ENCODE results near the gene BAD. TPM values are rescaled to one million over a fixed set of nuclear protein-coding genes. Genes with fewer than 3 reads are reported as not detected.

Gene BAD
- total and polyA plus RNA-seq, 2 of the 13 experiments (the other 11 are each of a cell fraction or from before 2014, with no cell fraction given): 17.9 to 28.5 TPM

- TF ChIP-seq DBP (CRISPR knock-in tag; IDR thresholded peaks at IDR 0.05; ENCODE audit: not compliant biosample characterization) (no peak), MXI1 (IDR thresholded peaks at IDR 0.05; ENCODE audit: borderline replicate concordance, low read depth, low read length) (no peak), ZNF17 (CRISPR knock-in tag; IDR thresholded peaks at IDR 0.05) (no peak), MTA1 (CRISPR knock-in tag; IDR thresholded peaks at IDR 0.05; ENCODE audit: borderline replicate concordance) (no peak), E2F2 (CRISPR knock-in tag; IDR thresholded peaks at IDR 0.05; ENCODE audit: borderline replicate concordance) (peak; percentile 84; the same call in 1 of the 2 replicates), CSRNP2 (CRISPR knock-in tag; conservative IDR thresholded peaks at IDR 0.05; ENCODE audit: low read depth) (no peak), ZSCAN22 (CRISPR knock-in tag; IDR thresholded peaks at IDR 0.05) (no peak), ZNF674 (CRISPR knock-in tag; IDR thresholded peaks at IDR 0.05; ENCODE audit: low read depth) (0 out of 2 replicates have a peak, but pooled peaks have one; percentile 9), DRAP1 (CRISPR knock-in tag; IDR thresholded peaks at IDR 0.05) (no peak), RARA (CRISPR knock-in tag; IDR thresholded peaks at IDR 0.05) (no peak), ZNF317 (CRISPR knock-in tag; IDR thresholded peaks at IDR 0.05) (no peak), HMG20B (CRISPR knock-in tag; conservative IDR thresholded peaks at IDR 0.05) (no peak), PRMT3 (CRISPR knock-in tag; IDR thresholded peaks at IDR 0.05; ENCODE audit: borderline replicate concordance, low read depth) (0 out of 2 replicates have a peak, but pooled peaks have one; percentile 64), ATF7-NPFF (CRISPR knock-in tag; IDR thresholded peaks at IDR 0.05; ENCODE audit: low read depth) (peak; percentile 50; the same call in 1 of the 2 replicates), FOSL2 (CRISPR knock-in tag; IDR thresholded peaks at IDR 0.05) (0 out of 2 replicates have a peak, but pooled peaks have one; percentile 2), BRD4 (CRISPR knock-in tag; IDR thresholded peaks at IDR 0.05) (0 out of 2 replicates have a peak, but pooled peaks have one; percentile 42)
- TF ChIP-seq, protein P1, sequence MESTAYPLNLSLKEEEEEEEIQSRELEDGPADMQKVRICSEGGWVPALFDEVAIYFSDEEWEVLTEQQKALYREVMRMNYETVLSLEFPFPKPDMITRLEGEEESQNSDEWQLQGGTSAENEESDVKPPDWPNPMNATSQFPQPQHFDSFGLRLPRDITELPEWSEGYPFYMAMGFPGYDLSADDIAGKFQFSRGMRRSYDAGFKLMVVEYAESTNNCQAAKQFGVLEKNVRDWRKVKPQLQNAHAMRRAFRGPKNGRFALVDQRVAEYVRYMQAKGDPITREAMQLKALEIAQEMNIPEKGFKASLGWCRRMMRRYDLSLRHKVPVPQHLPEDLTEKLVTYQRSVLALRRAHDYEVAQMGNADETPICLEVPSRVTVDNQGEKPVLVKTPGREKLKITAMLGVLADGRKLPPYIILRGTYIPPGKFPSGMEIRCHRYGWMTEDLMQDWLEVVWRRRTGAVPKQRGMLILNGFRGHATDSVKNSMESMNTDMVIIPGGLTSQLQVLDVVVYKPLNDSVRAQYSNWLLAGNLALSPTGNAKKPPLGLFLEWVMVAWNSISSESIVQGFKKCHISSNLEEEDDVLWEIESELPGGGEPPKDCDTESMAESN (CRISPR knock-in tag; conservative IDR thresholded peaks at IDR 0.05): 0 out of 2 replicates have a peak, but pooled peaks have one; percentile 10
- TF ChIP-seq, protein P2, sequence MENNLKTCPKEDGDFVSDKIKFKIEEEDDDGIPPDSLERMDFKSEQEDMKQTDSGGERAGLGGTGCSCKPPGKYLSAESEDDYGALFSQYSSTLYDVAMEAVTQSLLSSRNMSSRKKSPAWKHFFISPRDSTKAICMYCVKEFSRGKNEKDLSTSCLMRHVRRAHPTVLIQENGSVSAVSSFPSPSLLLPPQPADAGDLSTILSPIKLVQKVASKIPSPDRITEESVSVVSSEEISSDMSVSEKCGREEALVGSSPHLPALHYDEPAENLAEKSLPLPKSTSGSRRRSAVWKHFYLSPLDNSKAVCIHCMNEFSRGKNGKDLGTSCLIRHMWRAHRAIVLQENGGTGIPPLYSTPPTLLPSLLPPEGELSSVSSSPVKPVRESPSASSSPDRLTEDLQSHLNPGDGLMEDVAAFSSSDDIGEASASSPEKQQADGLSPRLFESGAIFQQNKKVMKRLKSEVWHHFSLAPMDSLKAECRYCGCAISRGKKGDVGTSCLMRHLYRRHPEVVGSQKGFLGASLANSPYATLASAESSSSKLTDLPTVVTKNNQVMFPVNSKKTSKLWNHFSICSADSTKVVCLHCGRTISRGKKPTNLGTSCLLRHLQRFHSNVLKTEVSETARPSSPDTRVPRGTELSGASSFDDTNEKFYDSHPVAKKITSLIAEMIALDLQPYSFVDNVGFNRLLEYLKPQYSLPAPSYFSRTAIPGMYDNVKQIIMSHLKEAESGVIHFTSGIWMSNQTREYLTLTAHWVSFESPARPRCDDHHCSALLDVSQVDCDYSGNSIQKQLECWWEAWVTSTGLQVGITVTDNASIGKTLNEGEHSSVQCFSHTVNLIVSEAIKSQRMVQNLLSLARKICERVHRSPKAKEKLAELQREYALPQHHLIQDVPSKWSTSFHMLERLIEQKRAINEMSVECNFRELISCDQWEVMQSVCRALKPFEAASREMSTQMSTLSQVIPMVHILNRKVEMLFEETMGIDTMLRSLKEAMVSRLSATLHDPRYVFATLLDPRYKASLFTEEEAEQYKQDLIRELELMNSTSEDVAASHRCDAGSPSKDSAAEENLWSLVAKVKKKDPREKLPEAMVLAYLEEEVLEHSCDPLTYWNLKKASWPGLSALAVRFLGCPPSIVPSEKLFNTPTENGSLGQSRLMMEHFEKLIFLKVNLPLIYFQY (CRISPR knock-in tag; IDR thresholded peaks at IDR 0.05; ENCODE audit: borderline replicate concordance): no peak
Observed at GRCh38 chr11:64316672-64317324, 32.3 kb upstream of the BAD start (continued).
